ENCODE results near the gene USP35. TPM values are rescaled to one million over a fixed set of nuclear protein-coding genes. Genes with fewer than 3 reads are reported as not detected.
"Not testable (repeated sequence)": the region's sequence is repeated elsewhere in the genome, so short reads cannot be mapped to it uniquely, and the experiment has no call there.

The USP35 gene
- total RNA-seq, 2 donors from 2014 or later = 38.8 to 44.1 TPM

- Histone ChIP-seq H3K9me3 (no peaks in the 10 kb centered on the region), H3K27me3 (replicated peaks; ENCODE audit: insufficient read depth) (no peaks in the 10 kb centered on the region), H3K4me3 (no peak overlapping the region), H3K36me3 (peaks cover 6% of the 10 kb centered on the region), H3K27ac (peak overlapping the region; percentile 35 to 38), H3K4me1 (ENCODE audit: control insufficient read depth in 1 of 2, low read depth in 2 of 2) (peaks cover 10 to 44% of the 10 kb centered on the region in 2 donors)
- ATAC-seq (ENCODE audit: insufficient number of reproducible peaks, low FRiP score, low read depth) (no peak), DNase-seq (ENCODE audit: low spot score) (no peak)
- TF ChIP-seq CTCF (IDR thresholded peaks at IDR 0.05) = no peak
Observed at GRCh38 chr11:78230161-78230877, 41.6 kb downstream of the USP35 start.

DNA sequence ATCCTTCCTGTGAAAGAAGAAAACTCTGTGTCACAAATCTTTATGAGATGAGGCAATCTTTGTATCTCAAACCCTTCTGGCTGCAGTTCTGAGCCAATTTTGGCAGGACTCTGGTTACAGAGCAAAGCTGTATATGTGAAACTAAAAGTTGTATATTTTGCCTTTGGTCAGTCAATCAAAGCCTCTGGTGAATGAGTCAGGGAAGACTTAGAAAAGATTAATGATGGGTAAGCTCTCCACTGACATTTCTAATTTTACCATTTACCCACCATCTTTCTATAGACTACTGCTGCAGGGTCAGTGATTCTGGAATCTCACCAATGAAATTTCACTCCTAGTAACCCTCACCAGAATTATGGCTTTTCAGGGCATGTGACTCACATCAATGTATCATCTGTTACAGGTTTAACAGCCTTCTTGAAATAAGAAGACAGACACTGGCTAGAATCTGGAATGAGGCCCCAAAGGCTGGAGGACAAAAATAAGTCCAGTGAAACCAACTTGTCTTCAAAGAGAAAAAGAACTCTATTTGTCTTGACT lies 43.3 kb downstream of the USP35 start:
- ATAC-seq (ENCODE audit: insufficient number of reproducible peaks, low FRiP score, low read depth) (peak; percentile 38), DNase-seq (ENCODE audit: low spot score) (no peak)
- TF ChIP-seq CTCF (IDR thresholded peaks at IDR 0.05) = no peak
- Histone ChIP-seq H3K9me3 (no peaks in the 10 kb centered on the region), H3K4me1 (ENCODE audit: control insufficient read depth in 1 of 2, low read depth in 2 of 2) (peaks cover 10 to 54% of the 10 kb centered on the region in 2 donors), H3K4me3 (no peak overlapping the region), H3K36me3 (no peaks in the 10 kb centered on the region), H3K27ac (peak overlapping the region; percentile 35 to 69), H3K27me3 (replicated peaks; ENCODE audit: insufficient read depth) (no peaks in the 10 kb centered on the region)

GRCh38 chr11:78233046-78233445 lies 44.3 kb downstream of the USP35 start:
- not testable (repeated sequence) for ATAC-seq (ENCODE audit: insufficient number of reproducible peaks, low FRiP score, low read depth); DNase-seq (ENCODE audit: low spot score); H3K4me3 ChIP-seq; H3K9me3 ChIP-seq; H3K36me3 ChIP-seq; H3K27me3 ChIP-seq (replicated peaks; ENCODE audit: insufficient read depth)
- H3K27ac ChIP-seq = peak overlapping the region; percentile 35 to 69
- H3K4me1 ChIP-seq (ENCODE audit: control insufficient read depth in 1 of 2, low read depth in 2 of 2) = peaks cover 10 to 58% of the 10 kb centered on the region in 2 donors

DNA sequence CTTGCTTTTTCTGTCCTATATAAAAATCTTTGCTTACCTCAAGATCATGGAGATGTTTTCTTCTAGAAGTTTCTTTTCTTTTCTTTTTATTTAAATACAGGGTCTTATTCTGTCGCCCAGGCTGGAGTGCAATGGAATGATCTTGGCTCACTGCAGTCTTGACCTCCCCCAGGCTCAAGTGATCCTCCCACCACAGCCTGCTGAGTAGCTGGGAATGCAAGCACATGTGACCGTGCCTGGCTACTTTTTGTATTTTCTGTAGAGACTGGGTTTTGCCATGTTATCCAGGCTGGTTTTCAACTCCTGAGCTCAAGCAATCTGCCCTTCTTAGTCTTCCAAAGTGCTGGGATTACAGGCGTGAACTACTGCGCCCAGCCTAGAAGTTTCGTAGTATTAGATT lies 45.3 kb downstream of the USP35 start:
- no peak for TF ChIP-seq CTCF (IDR thresholded peaks at IDR 0.05)
- H3K27me3 ChIP-seq (replicated peaks; ENCODE audit: insufficient read depth) = no peaks in the 10 kb centered on the region
- H3K4me1 ChIP-seq (ENCODE audit: control insufficient read depth in 1 of 2, low read depth in 2 of 2) = peaks cover 10 to 58% of the 10 kb centered on the region in 2 donors
- H3K4me3 ChIP-seq = no peak overlapping the region
- DNase-seq (ENCODE audit: low spot score) (no peak), ATAC-seq (ENCODE audit: insufficient number of reproducible peaks, low FRiP score, low read depth) (no peak)
- H3K27ac ChIP-seq = peak overlapping the region; percentile 35 to 69
- H3K9me3 ChIP-seq = no peaks in the 10 kb centered on the region
- H3K36me3 ChIP-seq = no peaks in the 10 kb centered on the region

DNA sequence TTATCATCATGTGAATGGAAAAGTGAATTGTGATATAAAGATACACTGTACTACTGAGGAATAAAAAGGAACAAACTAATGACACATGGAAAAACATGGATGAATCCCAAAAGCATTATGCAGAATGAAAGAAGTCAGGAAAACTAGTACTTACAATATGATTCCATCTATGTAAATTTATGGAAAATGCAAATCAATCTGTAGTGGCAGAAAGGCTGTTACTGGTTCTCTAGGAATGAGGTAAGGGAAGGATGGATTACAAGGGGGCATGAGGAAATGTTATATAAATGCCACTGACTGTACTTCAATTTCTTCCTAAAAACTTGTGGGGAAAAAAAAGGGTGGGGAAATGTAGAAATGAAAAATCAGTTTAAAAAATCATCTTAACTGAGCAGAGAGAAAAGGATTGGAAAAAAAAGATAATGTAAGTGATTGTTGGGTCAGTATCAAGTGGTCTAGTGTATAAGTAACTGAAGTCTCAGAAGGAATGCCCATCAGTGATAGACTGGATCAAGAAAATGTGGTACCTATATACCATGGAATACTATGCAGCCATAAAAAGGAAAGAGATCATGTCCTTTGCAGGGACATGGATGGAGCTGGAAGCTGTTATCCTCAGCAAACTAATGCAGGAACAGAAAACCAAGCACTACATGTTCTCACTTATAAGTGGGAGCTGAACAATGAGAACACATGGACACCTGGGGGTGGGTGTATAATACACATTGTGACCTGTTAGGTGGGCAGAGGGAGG lies 48.8 kb downstream of the USP35 start:
- TF ChIP-seq CTCF (IDR thresholded peaks at IDR 0.05) = no peak
- Histone ChIP-seq H3K27ac (peak overlapping the region in 1 of 2 donors; percentile 23), H3K27me3 (replicated peaks; ENCODE audit: insufficient read depth) (no peaks in the 10 kb centered on the region), H3K4me3 (no peak overlapping the region), H3K4me1 (ENCODE audit: control insufficient read depth in 1 of 2, low read depth in 2 of 2) (peaks cover 3 to 37% of the 10 kb centered on the region in 2 donors), H3K9me3 (peaks cover 2% of the 10 kb centered on the region), H3K36me3 (no peaks in the 10 kb centered on the region)
- no peak for ATAC-seq (ENCODE audit: insufficient number of reproducible peaks, low FRiP score, low read depth)
- no peak for DNase-seq (ENCODE audit: low spot score)

Data from thoracic aorta (tissue), 2 donors.